SK-N-SH treated with all-trans-retinoic acid at 6 μM for 48 hours (cell line): ENCODE measurements around the gene ACAD10.

Source experiments
- ATAC-seq: fragments of 200-7000 bp; cut with Tn5 transposase; 3 replicates; pipeline ENCODE4 v1.9.1; 2020; ENCODE audit warnings: mild to moderate bottlenecking, moderate library complexity
- BACH2 ChIP-seq: fragments of 250-450 bp; sonication (Bioruptor Pico); IDR thresholded peaks from 2 replicates; pipeline ENCODE4 v1.9.0; 2021; ENCODE audit warnings: mild to moderate bottlenecking, borderline replicate concordance
- CSDC2 ChIP-seq: fragments of 250-450 bp; sonication (Bioruptor Pico); IDR thresholded peaks from 2 replicates; pipeline ENCODE4 v1.5.0; 2020; ENCODE audit warnings: mild to moderate bottlenecking, moderate library complexity
- ESRRG ChIP-seq: fragments of 250-450 bp; sonication (Bioruptor Pico); IDR thresholded peaks from 2 replicates; pipeline ENCODE4 v1.6.1; 2021; ENCODE audit warnings: mild to moderate bottlenecking
- GLIS3 ChIP-seq: fragments of 250-450 bp; sonication (Bioruptor Pico); IDR thresholded peaks from 2 replicates; pipeline ENCODE4 v1.5.0; 2020; ENCODE audit warnings: mild to moderate bottlenecking, moderate library complexity
- ISL1 ChIP-seq: fragments of 250-450 bp; sonication (Bioruptor Pico); IDR thresholded peaks from 2 replicates; pipeline ENCODE4 v2.1.2; 2022; ENCODE audit warnings: mild to moderate bottlenecking, moderate library complexity
- OSR1 ChIP-seq: fragments of 250-450 bp; sonication (Bioruptor Pico); IDR thresholded peaks from 2 replicates; pipeline ENCODE4 v1.8.0; 2022; ENCODE audit warnings: moderate library complexity, mild to moderate bottlenecking, inconsistent platforms
- PATZ1 ChIP-seq: fragments of 250-450 bp; sonication (Bioruptor Pico); IDR thresholded peaks from 2 replicates; pipeline ENCODE4 v1.8.0; 2020; ENCODE audit warnings: mild to moderate bottlenecking, moderate library complexity, borderline replicate concordance
- RARB ChIP-seq: fragments of 250-450 bp; sonication (Bioruptor Pico); IDR thresholded peaks from 2 replicates; pipeline ENCODE4 v1.8.0; 2021; ENCODE audit warnings: mild to moderate bottlenecking, moderate library complexity
- SNAI2 ChIP-seq: fragments of 250-450 bp; sonication (Bioruptor Pico); IDR thresholded peaks from 2 replicates; pipeline ENCODE4 v1.5.0; 2020; ENCODE audit warnings: mild to moderate bottlenecking, moderate library complexity
- TCF4 ChIP-seq: fragments of 250-450 bp; sonication (Bioruptor Pico); IDR thresholded peaks from 2 replicates; pipeline ENCODE4 v1.8.0; 2021; ENCODE audit warnings: mild to moderate bottlenecking, moderate library complexity, borderline replicate concordance
- TOX ChIP-seq: fragments of 250-450 bp; sonication (Bioruptor Pico); IDR thresholded peaks from 2 replicates; pipeline ENCODE4 v1.8.0; 2021; ENCODE audit warnings: mild to moderate bottlenecking, moderate library complexity, borderline replicate concordance
- TSHZ2 ChIP-seq: fragments of 250-450 bp; sonication (Bioruptor Pico); IDR thresholded peaks from 2 replicates; pipeline ENCODE4 v1.5.0; 2020; ENCODE audit warnings: mild to moderate bottlenecking, moderate library complexity
- ZC3H10 ChIP-seq: fragments of 250-450 bp; sonication (Bioruptor Pico); IDR thresholded peaks from 2 replicates; pipeline ENCODE4 v1.5.1; 2021; ENCODE audit warnings: mild to moderate bottlenecking, moderate library complexity
- ZFP3 ChIP-seq: fragments of 250-450 bp; sonication (Bioruptor Pico); IDR thresholded peaks from 2 replicates; pipeline ENCODE4 v1.5.0; 2020; ENCODE audit warnings: mild to moderate bottlenecking, moderate library complexity
- ZFP30 ChIP-seq: fragments of 450-650 bp; formaldehyde crosslinking; IDR thresholded peaks from 2 replicates; pipeline ENCODE4 v1.5.0; 2022; ENCODE audit warnings: mild to moderate bottlenecking, moderate library complexity
- ZNF8 ChIP-seq: fragments of 450-650 bp; formaldehyde crosslinking; IDR thresholded peaks from 2 replicates; pipeline ENCODE4 v1.5.0; 2020; ENCODE audit warnings: mild to moderate bottlenecking, moderate library complexity
- TF ChIP-seq, protein P1 (sequence below): fragments of 250-450 bp; sonication (Bioruptor Pico); IDR thresholded peaks from 2 replicates; pipeline ENCODE4 v1.5.1; 2021; ENCODE audit warnings: mild to moderate bottlenecking, moderate library complexity
- TF ChIP-seq, protein P2 (sequence below): fragments of 250-450 bp; sonication (Bioruptor Pico); IDR thresholded peaks from 2 replicates; pipeline ENCODE4 v1.8.0; 2021; ENCODE audit warnings: low read depth, mild to moderate bottlenecking, moderate library complexity, borderline replicate concordance
- TF ChIP-seq, protein P3 (sequence below): fragments of 250-450 bp; sonication (Bioruptor Pico); IDR thresholded peaks from 2 replicates; pipeline ENCODE4 v1.5.1; 2020; ENCODE audit warnings: low read depth, mild to moderate bottlenecking, moderate library complexity

Gene ACAD10

DNA sequence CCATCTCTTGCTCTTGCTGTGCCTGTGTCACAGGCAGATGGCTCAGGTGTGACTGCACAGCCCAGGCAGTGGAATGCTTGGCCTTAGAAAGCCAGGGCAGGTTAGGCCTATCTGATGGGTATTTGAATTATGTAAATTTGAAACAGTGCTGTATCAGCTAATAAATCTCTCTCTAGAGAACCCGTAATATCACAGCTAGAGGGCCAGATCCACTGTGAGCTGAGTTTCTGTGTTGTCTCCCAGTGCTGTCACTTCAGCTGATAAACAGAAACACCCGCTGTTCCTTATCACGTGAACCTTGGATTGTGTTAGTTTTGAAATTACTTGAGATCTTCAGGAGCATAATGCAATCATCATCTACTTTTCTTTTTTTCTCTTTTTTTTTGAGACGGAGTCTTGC lies 59.4 kb downstream of the ACAD10 start:
- TF ChIP-seq ZFP3 (CRISPR knock-in tag) = no peak
- TF ChIP-seq CSDC2 (CRISPR knock-in tag) = no peak
- TF ChIP-seq SNAI2 (CRISPR knock-in tag) = no peak
- no peak for TF ChIP-seq TSHZ2 (CRISPR knock-in tag)
- no peak for TF ChIP-seq ZC3H10 (CRISPR knock-in tag)
- no peak for TF ChIP-seq ESRRG
- TF ChIP-seq TOX (CRISPR knock-in tag) = no peak
- no peak for TF ChIP-seq GLIS3 (CRISPR knock-in tag)
- TF ChIP-seq PATZ1 (CRISPR knock-in tag) = no peak
- TF ChIP-seq ZNF8 (CRISPR knock-in tag) = no peak
- no peak for TF ChIP-seq BACH2 (CRISPR knock-in tag)
- TF ChIP-seq RARB (CRISPR knock-in tag) = no peak
- TF ChIP-seq, protein P1, sequence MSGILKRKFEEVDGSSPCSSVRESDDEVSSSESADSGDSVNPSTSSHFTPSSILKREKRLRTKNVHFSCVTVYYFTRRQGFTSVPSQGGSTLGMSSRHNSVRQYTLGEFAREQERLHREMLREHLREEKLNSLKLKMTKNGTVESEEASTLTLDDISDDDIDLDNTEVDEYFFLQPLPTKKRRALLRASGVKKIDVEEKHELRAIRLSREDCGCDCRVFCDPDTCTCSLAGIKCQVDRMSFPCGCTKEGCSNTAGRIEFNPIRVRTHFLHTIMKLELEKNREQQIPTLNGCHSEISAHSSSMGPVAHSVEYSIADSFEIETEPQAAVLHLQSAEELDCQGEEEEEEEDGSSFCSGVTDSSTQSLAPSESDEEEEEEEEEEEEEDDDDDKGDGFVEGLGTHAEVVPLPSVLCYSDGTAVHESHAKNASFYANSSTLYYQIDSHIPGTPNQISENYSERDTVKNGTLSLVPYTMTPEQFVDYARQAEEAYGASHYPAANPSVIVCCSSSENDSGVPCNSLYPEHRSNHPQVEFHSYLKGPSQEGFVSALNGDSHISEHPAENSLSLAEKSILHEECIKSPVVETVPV (CRISPR knock-in tag) = no peak
- TF ChIP-seq, protein P2, sequence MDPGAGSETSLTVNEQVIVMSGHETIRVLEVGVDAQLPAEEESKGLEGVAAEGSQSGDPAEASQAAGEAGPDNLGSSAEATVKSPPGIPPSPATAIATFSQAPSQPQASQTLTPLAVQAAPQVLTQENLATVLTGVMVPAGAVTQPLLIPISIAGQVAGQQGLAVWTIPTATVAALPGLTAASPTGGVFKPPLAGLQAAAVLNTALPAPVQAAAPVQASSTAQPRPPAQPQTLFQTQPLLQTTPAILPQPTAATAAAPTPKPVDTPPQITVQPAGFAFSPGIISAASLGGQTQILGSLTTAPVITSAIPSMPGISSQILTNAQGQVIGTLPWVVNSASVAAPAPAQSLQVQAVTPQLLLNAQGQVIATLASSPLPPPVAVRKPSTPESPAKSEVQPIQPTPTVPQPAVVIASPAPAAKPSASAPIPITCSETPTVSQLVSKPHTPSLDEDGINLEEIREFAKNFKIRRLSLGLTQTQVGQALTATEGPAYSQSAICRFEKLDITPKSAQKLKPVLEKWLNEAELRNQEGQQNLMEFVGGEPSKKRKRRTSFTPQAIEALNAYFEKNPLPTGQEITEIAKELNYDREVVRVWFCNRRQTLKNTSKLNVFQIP (CRISPR knock-in tag) = no peak
- no peak for TF ChIP-seq OSR1 (CRISPR knock-in tag)
- TF ChIP-seq ISL1 (CRISPR knock-in tag) = no peak
- TF ChIP-seq, protein P3, sequence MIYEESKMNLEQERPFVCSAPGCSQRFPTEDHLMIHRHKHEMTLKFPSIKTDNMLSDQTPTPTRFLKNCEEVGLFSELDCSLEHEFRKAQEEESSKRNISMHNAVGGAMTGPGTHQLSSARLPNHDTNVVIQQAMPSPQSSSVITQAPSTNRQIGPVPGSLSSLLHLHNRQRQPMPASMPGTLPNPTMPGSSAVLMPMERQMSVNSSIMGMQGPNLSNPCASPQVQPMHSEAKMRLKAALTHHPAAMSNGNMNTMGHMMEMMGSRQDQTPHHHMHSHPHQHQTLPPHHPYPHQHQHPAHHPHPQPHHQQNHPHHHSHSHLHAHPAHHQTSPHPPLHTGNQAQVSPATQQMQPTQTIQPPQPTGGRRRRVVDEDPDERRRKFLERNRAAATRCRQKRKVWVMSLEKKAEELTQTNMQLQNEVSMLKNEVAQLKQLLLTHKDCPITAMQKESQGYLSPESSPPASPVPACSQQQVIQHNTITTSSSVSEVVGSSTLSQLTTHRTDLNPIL (CRISPR knock-in tag) = no peak
- TF ChIP-seq ZFP30 (CRISPR knock-in tag) = no peak
- no peak for ATAC-seq

- TF ChIP-seq CSDC2 (CRISPR knock-in tag) = no peak
- no peak for TF ChIP-seq TCF4 (CRISPR knock-in tag)
- TF ChIP-seq GLIS3 (CRISPR knock-in tag) = no peak
- no peak for TF ChIP-seq TSHZ2 (CRISPR knock-in tag)
- no peak for ATAC-seq
These were observed 61.5 kb downstream of the ACAD10 start for GRCh38 chr12:111747333-111747732.
